GM18507 (cell line): Measurements from ENCODE around the gene LYZL1.
"Not testable (repeated sequence)": the region's sequence is repeated elsewhere in the genome, so short reads cannot be mapped to it uniquely, and the experiment has no call there.

Experiments
- DNase-seq: peaks from one replicate; pipeline ENCODE4 v3.0.0; 2011; ENCODE audit warnings: low read depth; ENCODE audit not compliant: insufficient read length; ENCODE audit errors: extremely low spot score
- FAIRE-seq: peaks from 2 replicates; lab custom pipeline; 2011; peaks lifted over from hg19 to GRCh38; lab: Jason Lieb, UNC

Gene LYZL1

DNA sequence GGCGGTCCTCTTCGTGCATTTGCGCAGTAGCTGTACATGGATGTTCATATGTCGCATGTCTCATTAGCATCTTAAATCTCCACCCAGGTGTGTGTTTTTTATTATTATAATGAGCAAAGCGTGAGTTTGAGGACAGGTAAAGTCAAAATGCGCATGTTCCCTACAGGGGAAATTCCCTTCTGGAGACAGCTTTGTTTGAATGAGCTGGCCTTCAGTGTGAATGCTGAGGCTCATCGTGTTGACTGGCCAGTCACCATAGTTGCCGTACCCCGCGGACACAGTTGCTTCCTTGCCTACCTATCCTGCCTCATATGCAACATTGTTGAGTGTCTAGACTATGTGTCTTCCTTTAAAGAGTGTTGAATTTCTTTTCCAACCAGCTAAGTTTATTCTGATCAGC, 13.6 kb downstream of the LYZL1 start:
- no peak for FAIRE-seq

DNA sequence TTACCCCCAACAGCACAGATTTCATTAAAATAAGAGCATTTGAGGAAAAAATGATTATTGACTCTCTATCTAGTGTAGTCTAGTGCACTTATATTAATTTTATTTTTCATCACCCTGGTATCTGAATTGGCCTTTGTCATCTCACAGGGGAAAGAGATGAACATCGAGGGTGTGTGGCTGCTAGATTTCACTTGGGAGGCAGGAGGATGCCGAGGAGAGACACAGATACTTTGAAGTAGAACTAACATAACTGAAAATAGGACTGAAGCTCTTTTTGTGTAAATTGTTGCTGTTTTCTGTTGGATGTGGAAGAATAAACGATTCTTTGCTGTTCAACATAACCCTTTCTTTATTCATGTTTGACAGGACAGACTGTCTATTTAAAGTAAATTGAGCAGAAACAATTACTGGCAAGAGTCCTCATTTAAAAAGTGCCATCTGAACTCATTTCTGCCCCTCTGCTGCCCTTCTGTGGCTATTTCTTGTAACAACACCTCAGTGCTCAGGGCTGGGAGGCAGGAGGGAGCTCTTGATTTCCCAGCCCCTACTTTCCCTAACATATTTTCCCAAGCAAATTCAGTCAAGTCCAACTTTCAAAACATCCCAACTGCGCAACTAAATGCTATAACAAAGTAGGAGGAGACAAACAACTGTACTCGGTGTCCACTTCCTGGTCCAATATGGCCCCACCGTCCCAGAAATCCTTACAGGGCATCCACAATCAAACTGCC, 15.6 kb downstream of the LYZL1 start:
- FAIRE-seq (peak; percentile 57), DNase-seq (no peak)

More for the DNA sequence above, 13.6 kb downstream of the LYZL1 start:
- DNase-seq: no peak

DNA sequence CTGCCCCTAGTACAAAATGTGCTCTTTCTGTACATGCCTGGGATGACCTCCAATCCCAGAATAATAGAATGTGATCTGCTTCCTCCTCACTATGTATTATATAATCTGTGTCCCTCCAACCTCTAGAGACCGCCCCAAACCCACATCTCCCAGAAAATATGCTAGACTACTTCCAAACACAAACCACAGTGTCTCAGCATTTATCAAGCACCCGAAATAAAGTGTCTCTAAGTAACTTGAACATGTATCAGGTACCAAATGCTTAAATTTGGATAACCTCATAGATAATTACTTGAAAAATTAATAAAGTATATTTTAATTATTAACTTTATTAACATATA, 16.1 kb downstream of the LYZL1 start:
- DNase-seq: no peak
- FAIRE-seq: no peak

DNA sequence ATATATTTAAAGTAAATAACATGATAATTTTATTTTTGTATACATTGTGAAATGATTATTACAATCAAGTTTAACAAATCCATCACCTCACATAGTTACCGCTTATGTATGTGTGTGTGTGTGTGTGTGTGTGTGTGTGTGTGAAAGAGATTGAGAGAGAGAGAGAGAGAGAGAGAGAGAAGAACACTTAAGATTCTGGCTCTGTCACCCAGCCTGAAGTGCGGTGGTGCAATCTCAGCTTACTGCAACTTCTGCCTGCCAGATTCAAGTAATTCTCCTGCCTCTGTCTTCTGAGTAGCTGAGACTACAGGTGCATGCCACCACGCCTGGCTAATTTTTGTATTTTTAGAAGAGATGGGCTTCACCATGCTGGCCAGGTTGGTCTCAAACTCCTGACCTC, 17.8 kb downstream of the LYZL1 start:
- FAIRE-seq: no peak
- no peak for DNase-seq

DNA sequence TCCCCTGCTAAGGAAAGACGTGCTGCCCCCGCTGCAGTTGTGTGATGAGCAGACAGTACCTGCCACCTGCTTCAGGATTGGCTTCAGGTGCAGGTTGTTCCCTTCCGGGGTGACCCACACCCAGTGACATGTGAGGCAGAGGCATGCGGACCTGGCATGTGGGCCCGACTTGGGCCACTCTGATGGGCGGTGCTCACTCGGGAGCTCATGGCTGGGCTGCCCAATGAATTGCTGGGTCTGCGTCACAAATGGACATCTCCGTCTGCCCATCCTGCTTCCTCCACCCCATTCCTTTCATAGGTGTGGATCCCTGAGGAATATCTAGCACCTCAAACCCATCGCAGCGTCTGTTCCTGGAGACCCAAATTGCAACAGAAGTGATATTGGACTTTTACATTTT, 19.3 kb downstream of the LYZL1 start:
- DNase-seq, FAIRE-seq: not testable (repeated sequence)

DNA sequence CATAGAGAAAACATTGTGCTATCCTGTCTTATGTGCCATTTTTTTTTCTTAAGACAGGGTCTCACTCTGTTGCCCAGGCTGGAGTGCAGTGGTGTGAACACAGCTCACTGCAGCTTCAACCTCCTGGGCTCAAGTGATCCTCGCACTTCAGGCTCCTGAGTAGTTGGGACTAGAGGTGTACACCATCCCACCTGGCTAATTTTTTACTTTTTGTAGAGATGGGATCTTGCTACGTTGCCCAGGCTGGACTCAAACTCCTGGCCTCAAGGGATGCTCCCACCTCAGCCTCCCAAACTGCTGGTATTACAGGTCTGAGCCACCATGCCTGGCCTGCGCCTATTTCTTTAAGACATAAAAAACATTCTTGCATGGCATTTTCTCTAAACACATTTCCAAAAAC, 20.6 kb downstream of the LYZL1 start:
- no peak for DNase-seq
- FAIRE-seq: no peak

DNA sequence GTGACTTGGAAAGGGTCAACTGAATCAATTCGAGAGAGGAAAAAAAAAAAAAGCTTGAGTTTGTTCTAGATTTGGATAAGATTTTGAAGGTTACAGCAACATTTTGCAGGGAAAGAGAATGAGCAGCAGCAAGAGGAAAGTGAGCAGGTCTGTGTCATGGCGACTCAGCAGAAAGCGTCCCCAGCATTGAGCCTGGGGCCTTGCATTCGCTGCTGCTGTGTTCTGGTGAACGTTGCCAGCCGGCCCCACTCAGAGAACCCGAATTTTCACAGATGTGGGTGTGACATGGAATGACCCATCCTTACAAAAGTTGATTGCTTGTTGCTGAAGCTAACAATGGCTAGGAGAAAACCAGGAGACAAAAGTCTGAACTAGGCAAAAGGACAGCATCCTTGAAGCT, 21.6 kb downstream of the LYZL1 start:
- FAIRE-seq, DNase-seq: not testable (repeated sequence)

DNA sequence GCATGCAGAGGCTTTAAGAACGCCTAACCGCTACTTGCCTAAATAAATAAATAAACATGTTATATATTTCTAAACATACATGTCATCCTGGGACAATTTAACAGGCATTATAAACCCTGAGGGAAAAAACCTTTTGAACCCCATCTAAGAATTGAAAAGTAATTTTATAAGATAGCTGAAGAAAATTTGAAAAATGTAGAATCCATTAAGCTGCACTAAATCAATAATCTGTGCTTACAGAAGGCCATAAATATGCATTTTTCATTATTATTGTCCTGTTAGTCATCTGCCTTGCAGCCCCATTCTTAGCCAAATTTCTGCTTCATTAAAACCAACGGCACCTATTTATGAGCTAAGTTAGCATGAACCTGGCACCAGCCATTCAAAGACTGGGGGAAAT, 24.2 kb downstream of the LYZL1 start:
- FAIRE-seq (no peak), DNase-seq (no peak)

DNA sequence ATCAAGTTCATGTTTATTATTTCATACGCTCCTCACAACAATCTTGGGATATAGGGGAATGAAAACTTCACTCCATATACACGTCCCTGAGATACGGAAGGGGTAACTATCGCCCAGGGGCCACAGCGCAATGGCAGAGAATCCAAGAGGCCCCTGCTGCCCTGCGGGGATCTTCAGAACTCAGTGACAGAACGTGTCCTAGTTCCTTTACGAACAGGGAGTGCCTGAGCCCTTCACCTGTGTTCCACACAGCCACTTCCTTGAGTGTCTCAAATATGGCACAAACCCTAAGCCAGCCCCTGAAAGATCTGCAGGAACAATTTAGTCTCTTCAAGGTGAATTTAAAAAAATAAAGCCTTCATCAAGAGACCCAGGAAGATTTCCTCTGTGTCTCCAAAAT, 25.9 kb downstream of the LYZL1 start:
- DNase-seq (no peak), FAIRE-seq (no peak)

DNA sequence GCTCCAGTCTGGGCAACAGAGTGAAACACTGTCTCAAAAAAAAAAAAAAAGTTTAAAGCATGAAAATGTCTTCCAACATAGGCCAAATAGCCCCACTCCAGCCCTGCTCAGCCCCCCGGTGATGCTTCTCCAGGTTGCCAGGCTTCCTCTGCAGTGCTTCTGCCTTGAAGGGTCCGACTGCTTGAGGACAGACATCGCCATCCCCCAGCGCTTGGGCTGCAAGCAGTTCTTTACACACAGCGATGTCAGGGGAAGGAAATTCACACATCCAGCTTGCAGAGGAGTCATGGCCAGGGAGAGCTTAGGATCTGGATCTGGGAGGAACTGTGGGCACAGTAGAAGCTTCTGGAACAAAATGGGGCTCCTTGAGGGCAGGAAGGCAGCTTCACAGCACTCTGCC, 26.9 kb downstream of the LYZL1 start:
- FAIRE-seq (no peak), DNase-seq (no peak)

DNA sequence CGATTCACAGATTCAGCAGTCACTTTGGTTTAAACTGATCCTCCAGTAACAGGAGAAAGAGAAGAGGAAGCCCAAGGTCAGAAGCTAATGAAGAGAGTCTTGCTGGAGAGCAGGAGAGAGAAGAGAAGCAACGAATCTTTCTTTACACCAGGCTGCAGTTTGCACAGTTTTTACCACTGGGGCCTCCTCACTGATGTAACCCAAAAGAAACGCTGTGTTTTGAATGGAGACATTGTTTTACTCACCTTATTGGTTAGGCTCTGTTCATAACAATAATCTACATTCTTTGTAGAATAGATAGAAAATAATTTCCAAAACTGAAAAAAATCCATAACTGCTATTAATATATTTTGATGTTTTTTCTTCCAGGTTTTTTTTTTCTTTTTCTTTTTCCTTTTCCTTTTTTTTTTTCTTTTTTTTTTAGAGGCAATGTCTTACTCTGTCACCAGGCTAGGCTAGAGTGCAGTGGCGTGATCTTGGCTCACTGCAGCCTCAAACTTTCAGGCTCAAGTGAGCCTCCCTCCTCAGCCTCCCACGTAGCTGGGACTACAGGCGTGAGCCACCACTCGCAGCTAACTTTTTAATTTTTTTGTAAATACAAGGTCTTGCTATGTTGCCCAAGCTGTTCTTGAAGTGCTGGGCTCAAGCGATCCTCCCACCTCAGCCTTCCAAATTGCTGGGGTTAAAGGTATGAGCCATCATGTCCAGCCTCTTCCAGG, 27.6 kb downstream of the LYZL1 start:
- DNase-seq (no peak), FAIRE-seq (no peak)

DNA sequence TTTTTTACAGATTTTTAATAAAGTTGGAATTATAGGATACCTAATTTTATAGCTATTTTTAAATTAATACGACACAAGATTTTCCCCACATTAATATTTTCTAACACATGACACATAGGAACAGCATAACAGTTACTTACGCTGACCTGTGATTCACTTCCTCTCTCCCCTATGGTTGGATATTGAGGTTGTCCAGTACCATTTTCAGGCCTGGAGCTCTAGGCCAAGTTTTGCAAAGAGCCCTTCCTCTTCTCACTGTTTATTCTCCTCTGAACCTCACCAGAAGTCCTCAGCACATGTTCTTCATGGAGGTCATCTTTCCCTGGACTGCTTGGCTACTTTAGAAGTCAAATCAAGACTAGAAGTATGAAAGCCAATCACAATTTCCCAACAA, 28.2 kb downstream of the LYZL1 start:
- DNase-seq: no peak
- no peak for FAIRE-seq

DNA sequence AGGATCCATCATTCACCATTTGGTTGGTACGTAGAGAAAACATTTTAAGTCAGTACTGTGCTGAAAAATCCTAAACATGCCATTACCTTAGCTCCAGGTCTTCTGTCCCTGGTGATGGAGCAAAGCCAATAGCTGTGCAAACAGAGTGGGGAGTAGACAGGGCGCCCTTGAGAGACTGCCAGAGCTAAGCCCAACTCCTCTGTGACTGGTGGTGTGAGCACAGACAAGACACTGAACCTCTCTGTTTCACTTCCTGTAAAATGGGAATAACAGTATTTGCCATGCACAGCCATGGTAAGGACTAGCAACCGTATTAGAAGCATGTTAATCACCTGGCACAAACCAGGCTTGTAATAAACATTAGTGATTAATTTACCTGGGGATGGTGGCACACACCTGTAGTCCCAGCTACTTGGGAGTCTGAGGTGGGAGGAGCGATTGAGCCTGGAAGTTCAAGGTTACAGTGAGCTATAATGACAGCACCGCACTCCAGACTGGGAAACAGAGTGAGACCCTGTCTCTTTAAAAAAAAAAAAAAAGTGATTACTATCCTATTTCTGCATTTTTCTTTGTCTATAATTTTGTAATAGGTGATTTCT, 28.7 kb downstream of the LYZL1 start:
- FAIRE-seq (no peak), DNase-seq (no peak)

DNA sequence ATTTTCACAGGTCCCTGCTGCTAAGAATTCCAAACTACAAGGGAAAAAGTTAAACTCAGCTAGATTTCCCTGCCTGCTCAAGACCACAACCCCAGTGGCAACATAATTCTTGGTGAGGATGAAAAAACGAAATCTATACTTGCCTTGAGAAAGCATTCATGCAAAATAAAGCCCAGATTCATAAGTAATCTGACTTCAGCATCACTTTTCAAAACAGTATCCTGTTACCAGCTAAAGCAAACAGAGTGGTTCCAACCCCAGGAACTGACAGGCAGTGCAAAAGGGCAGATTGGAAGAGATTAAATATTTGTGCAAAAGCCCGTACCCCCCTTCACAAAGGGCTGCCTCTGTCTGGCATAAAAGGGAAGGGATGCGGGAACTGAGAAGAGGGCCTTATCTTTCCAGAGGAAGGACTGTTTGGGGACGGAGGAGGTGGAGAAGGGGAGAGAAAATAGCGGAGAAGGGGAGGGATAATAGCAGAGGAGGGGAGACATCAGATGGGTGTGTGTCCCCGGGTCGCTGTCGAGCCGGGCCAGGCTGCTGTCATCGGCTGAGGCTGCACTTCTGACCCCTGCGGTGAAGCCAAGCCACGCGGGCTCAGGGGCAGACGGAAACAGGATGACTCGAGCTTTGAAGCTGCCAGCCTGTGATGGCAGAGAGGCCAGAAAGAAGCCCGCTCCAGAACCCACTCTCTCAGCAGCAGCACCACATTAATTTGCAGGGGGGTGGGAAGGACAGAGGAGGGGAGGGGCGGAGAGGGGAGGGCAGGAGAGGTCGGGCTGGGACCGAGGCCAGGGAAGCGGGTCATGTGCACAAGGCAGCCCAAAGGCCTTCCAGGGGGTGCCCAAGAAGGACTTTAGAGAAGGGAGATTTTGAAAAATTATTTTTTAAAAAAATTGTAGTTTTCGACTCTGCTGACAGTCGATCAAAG, 29.5 kb downstream of the LYZL1 start:
- FAIRE-seq, DNase-seq: not testable (repeated sequence)

DNA sequence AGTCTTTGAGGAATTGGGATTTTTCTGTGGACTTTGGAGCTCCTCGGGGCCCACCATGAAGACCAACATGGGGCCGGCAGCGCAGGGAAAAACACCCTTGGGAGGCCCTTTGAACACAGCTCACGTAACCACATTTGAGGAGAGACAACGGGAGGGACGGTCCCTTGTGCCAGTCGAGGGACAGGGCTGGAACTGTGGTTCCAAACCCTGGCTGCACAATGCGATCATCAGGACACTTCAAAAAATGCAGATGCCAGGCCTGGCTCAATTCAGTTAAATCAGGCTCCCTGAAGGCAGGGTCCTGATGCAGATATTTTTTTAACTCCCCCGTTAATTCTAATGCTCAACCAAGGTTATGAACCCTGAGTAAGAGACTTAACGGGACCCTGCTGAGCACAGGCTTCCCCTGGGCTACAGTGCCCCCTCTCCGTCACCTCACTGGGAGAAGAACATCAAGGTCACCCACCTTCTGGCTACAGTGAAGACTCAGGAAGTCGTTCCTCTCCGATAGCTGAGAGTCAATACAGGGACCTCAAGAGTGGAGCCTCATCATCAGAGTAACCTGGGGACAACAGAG, 30.4 kb downstream of the LYZL1 start:
- FAIRE-seq: no peak

DNA sequence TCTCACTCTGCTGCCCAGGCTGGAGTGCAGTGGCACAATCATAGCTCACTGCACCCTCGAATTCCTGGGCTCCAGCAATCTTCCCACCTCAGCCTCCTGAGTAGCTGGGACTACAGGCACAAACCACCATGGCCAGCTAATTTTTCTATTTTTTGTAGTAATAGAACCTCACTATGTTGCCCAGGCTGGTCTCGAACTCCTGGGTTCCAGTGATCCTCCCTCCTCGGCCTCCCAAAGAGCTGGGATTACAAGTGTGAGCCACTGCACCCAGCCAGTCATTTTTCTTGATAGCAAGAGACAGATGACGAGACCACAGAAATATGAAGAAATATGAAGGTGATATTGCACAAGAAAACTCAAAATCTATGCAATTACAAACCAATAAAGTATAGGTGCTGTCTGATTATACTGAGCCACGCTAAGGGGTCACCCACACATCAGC, 31.8 kb downstream of the LYZL1 start:
- not testable (repeated sequence) for DNase-seq, FAIRE-seq

More for the DNA sequence above, 30.4 kb downstream of the LYZL1 start:
- DNase-seq: no peak

DNA sequence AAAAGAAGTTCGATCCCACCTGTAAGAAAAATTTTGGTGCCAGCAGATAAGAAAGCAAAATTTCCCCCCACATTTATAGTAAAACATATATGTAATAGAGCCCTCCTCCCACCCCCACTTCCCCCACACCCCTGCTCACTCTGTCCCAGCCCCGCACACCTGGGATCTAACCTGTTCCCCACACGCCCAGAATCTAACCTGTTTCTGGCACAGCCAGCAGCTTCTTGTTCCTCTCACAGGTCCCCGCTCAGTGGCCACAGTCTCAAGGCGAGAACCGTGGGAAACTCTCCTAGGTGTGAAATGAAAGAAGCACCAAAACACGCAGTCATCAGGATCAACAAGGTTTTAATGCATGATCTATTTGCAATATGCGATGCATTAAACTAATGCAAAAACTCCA, 32.8 kb downstream of the LYZL1 start:
- DNase-seq: no peak
- no peak for FAIRE-seq

DNA sequence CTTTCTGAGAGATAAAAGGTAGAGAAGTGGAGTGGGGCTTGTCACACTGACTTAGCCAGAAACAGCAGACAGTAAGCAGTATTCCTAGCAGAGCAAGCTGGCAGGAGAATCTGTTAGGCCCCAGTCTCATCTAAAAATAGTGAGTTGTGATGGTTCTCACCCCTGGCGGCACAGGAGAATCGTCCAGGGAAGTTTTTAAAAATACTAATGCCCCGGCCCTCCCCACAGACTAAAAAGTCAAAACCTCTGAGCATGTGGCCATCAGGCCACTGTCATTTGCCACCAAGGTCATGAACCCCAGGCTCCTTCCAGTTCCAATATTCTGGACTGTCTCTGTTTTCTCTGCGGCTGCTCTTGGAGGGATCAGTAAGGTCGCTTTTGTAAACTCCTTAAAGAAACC, 34.0 kb downstream of the LYZL1 start:
- DNase-seq: no peak

DNA sequence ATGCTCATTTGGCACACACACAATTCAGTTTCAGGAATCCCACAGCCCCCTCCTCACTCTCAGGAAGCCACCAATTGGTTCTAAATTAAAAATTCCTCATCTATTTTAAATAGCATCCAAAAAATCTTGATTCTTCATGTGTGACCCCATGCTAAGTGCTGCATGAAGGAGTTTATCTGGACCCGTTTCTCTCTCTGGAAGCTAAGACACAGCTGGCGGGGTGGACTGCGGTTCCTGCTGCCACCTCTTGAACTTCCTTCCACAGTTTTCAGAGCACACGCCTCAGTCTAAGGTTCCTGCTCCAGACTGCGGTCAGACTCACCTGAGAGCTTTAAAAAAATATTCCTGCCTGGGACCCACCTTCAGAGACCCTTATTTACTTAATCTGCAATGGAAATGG, 34.5 kb downstream of the LYZL1 start:
- DNase-seq (no peak), FAIRE-seq (no peak)

More for the DNA sequence above, 34.0 kb downstream of the LYZL1 start:
- no peak for FAIRE-seq
